Measurements from ENCODE around the gene CRLF1. TPM values are rescaled to one million over a fixed set of nuclear protein-coding genes. Genes with fewer than 3 reads are reported as not detected.

Gene CRLF1
- total RNA-seq, 3 donors from 2014 or later (not counting 1 experiment from before 2014, with no cell fraction given): not detected

- Histone ChIP-seq H3K4me3 (ENCODE audit: low read length) (no peak overlapping the region), H3K4me1 (ENCODE audit: control insufficient read depth, insufficient read depth, low read length) (peaks cover 22% of the 10 kb centered on the region), H3K36me3 (ENCODE audit: control insufficient read depth, insufficient read depth, low read length) (no peaks in the 10 kb centered on the region), H3K9me3 (ENCODE audit: control insufficient read depth, insufficient read depth, low read length) (no peaks in the 10 kb centered on the region), H3K27me3 (ENCODE audit: control insufficient read depth, insufficient read depth, low read length) (no peaks in the 10 kb centered on the region), H3K27ac (ENCODE audit: low read length) (no peak overlapping the region)
- Mint-ChIP-seq H3K27me3 (ENCODE audit: low read depth in 2 of 2) (no peaks in the 10 kb centered on the region), H3K4me3 (no peak overlapping the region), H3K4me1 (peaks cover 14 to 20% of the 10 kb centered on the region in 2 donors), H3K36me3 (no peaks in the 10 kb centered on the region), H3K9me3 (no peaks in the 10 kb centered on the region), H3K27ac (no peak overlapping the region)
- no peak for TF ChIP-seq CTCF (IDR thresholded peaks at IDR 0.05)
- WGBS (ENCODE audit: insufficient coverage): 33% methylated on average over 12 of the region's 15 CpGs
- ATAC-seq: peak in 1 of 3 donors; percentile 43
- no peak for DNase-seq
- intact Hi-C loops (cut with micrococcal nuclease): no loop called here
Observed at GRCh38 chr19:18644196-18645034, 37.8 kb upstream of the CRLF1 start.

- H3K27ac Mint-ChIP-seq: no peak overlapping the region
- no peaks in the 10 kb centered on the region for H3K27me3 ChIP-seq (ENCODE audit: control insufficient read depth, insufficient read depth, low read length)
- H3K4me1 Mint-ChIP-seq: peaks cover 26 to 32% of the 10 kb centered on the region in 2 donors
- no peaks in the 10 kb centered on the region for H3K9me3 Mint-ChIP-seq
- no peak overlapping the region for H3K4me3 ChIP-seq (ENCODE audit: low read length)
- no peak for TF ChIP-seq CTCF (IDR thresholded peaks at IDR 0.05)
- H3K36me3 Mint-ChIP-seq: no peaks in the 10 kb centered on the region
- WGBS (ENCODE audit: insufficient coverage): 90% methylated on average over 8 of the region's 8 CpGs
- DNase-seq (no peak), ATAC-seq (no peak)
- no peaks in the 10 kb centered on the region for H3K9me3 ChIP-seq (ENCODE audit: control insufficient read depth, insufficient read depth, low read length)
- H3K36me3 ChIP-seq (ENCODE audit: control insufficient read depth, insufficient read depth, low read length): no peaks in the 10 kb centered on the region
- H3K4me1 ChIP-seq (ENCODE audit: control insufficient read depth, insufficient read depth, low read length): peaks cover 36% of the 10 kb centered on the region
- no peak overlapping the region for H3K4me3 Mint-ChIP-seq
- H3K27ac ChIP-seq (ENCODE audit: low read length): no peak overlapping the region
- H3K27me3 Mint-ChIP-seq (ENCODE audit: low read depth in 2 of 2): no peaks in the 10 kb centered on the region
- intact Hi-C loops (cut with micrococcal nuclease): no loop called here
Observed at GRCh38 chr19:18639706-18640243, 33.2 kb upstream of the CRLF1 start.

GRCh38 chr19:18637673-18638630 lies 31.4 kb upstream of the CRLF1 start:
- Histone ChIP-seq H3K27ac (ENCODE audit: low read length) (peak overlapping the region; percentile 84), H3K4me3 (ENCODE audit: low read length) (no peak overlapping the region), H3K9me3 (ENCODE audit: control insufficient read depth, insufficient read depth, low read length) (no peaks in the 10 kb centered on the region), H3K4me1 (ENCODE audit: control insufficient read depth, insufficient read depth, low read length) (peaks cover 31% of the 10 kb centered on the region), H3K36me3 (ENCODE audit: control insufficient read depth, insufficient read depth, low read length) (no peaks in the 10 kb centered on the region), H3K27me3 (ENCODE audit: control insufficient read depth, insufficient read depth, low read length) (no peaks in the 10 kb centered on the region)
- Mint-ChIP-seq H3K36me3 (no peaks in the 10 kb centered on the region), H3K27me3 (ENCODE audit: low read depth in 2 of 2) (peaks cover 0 to 3% of the 10 kb centered on the region in 2 donors), H3K4me1 (peaks cover 22 to 32% of the 10 kb centered on the region in 2 donors), H3K9me3 (no peaks in the 10 kb centered on the region), H3K27ac (peak overlapping the region; percentile 83 to 91), H3K4me3 (peak overlapping the region; percentile 94)
- ATAC-seq (no peak), DNase-seq (peak in 1 of 2 donors; percentile 34)
- intact Hi-C loops (cut with micrococcal nuclease): loop anchor here (2.0 kb wide), 1 partner anchor 115 kb away; the partner anchor contains the start of gene ELL
- TF ChIP-seq CTCF (IDR thresholded peaks at IDR 0.05): no peak
- 96% methylated on average over 2 of the region's 3 CpGs for WGBS (ENCODE audit: insufficient coverage)

All from natural killer cell (primary cell).